HCT116 (cell line): Measurements from ENCODE around the gene KHSRP. TPM values are rescaled to one million over a fixed set of nuclear protein-coding genes. Genes with fewer than 3 reads are reported as not detected.
A peak's percentile ranks its signal among the peaks of the same experiment; 100 is the strongest.

ENCODE experiments used
- CBX3 ChIP-seq: IDR thresholded peaks from 2 replicates; pipeline ENCODE4 v1.6.1; 2012; ENCODE audit warnings: low read depth
- EGR1 ChIP-seq: IDR thresholded peaks from 2 replicates; pipeline ENCODE4 v1.6.1; 2012; ENCODE audit warnings: low read depth
- EZH2 ChIP-seq: fragments of 200-600 bp; sonication (generic); IDR thresholded peaks from 2 replicates; pipeline ENCODE4 v1.6.1; 2017; ENCODE audit warnings: antibody characterized with exemption, mixed run types
- EZH2phosphoT487 ChIP-seq: fragments of 200-600 bp; IDR thresholded peaks from 2 replicates; pipeline ENCODE4 v1.6.1; 2018; ENCODE audit warnings: antibody characterized with exemption, borderline replicate concordance
- POLR2A ChIP-seq: IDR thresholded peaks from 2 replicates; pipeline ENCODE4 v1.7.0; 2011; ENCODE audit warnings: borderline replicate concordance; ENCODE audit not compliant: insufficient read depth, insufficient read length; ENCODE audit errors: extremely low read depth
- POLR2AphosphoS5 ChIP-seq: IDR thresholded peaks from 2 replicates; pipeline ENCODE4 v1.6.1; 2011; ENCODE audit warnings: mild to moderate bottlenecking, low read depth, low read length, moderate library complexity
- RAD21 ChIP-seq: IDR thresholded peaks from 2 replicates; pipeline ENCODE4 v1.6.1; 2012; ENCODE audit warnings: low read depth, mild to moderate bottlenecking
- SIN3A ChIP-seq: IDR thresholded peaks from 2 replicates; pipeline ENCODE4 v1.6.1; 2012; ENCODE audit warnings: low read depth
- SP1 ChIP-seq: IDR thresholded peaks from 2 replicates; pipeline ENCODE4 v1.6.1; 2012; ENCODE audit warnings: low read depth
- SRF ChIP-seq: IDR thresholded peaks from 2 replicates; pipeline ENCODE4 v1.6.1; 2012; ENCODE audit warnings: low read depth
- ZNF274 ChIP-seq: fragments of 200-500 bp; sonication (Bioruptor generic); IDR thresholded peaks from 2 replicates; pipeline ENCODE4 v1.6.1; 2014; ENCODE audit warnings: mild to moderate bottlenecking, low read depth, low read length, inconsistent platforms
- total RNA-seq: library from RNA; stranded (reverse); gene quantifications from one replicate; pipeline ENCODE4 v1.2.1, GENCODE V29; 2021; ENCODE audit not compliant: unreplicated experiment
- TF ChIP-seq, protein P1 (sequence below): IDR thresholded peaks from 2 replicates; pipeline ENCODE4 v1.6.1; 2012
- TF ChIP-seq, protein P2 (sequence below), 3 experiments: fragments of 200-600 bp in 1 of 3; sonication (generic) in 1 of 3; IDR thresholded peaks in 2 of 3; conservative IDR thresholded peaks in 1 of 3; 2 replicates each; pipeline ENCODE4 v1.5.1; 2012 to 2017; ENCODE audit warnings: low read depth in 2 of 3, low read length in 2 of 3, antibody characterized with exemption in 1 of 3, borderline replicate concordance in 1 of 3, control low read depth in 1 of 3, mild to moderate bottlenecking in 1 of 3, mixed read lengths in 1 of 3, mixed run types in 1 of 3, moderate library complexity in 1 of 3; ENCODE audit not compliant: insufficient read depth in 1 of 3

Gene KHSRP
- total RNA-seq, 1 experiment from 2014 or later: 553 TPM

DNA sequence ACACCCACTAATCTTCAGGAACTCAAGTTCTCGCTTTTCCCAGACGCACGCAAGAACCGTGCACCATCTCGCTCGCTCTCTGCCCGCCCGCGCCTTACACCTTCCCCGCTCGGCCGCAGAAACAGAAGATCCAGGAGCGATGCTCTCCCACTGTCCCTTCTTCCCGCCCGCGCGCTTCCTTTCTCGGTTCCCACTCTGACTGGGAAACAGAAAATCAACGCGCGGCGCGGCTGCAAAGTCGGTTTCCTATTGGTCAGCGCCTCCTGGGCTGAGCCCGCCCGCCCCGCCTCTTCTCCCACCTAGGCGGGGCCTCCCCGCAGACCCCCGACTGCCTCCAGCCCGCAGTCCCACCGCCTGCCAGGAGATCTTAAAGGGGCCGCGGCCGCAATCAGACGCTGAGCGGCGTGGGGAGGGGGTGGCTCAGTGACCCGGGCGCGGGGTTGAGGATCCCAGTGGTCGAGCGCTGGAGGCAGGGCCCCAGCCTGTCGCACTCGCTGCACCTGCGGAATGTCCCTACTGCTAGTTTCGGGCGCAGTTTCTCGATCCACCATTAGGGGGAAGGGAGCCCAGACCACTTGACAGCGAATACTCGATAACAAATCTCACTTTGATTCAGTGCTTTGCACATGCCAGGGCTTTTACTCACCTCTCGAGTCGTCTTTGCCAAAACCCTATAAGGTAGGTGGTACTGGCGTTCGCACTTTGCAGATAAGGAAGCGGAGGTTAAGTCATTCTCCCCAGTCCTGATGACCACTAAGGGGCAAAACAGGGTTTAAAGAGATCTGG, 35.7 kb upstream of the KHSRP start (continued):
- TF ChIP-seq EZH2phosphoT487 (no peak), POLR2A (no peak), SIN3A (peak; percentile 12; the same call in 1 of the 2 replicates), SP1 (peak; percentile 87), EZH2 (no peak), CBX3 (peak; percentile 36), POLR2AphosphoS5 (0 out of 2 replicates have a peak, but pooled peaks have one; percentile 34), SRF (no peak), RAD21 (no peak), ZNF274 (no peak), EGR1 (no peak)
- TF ChIP-seq, protein P1, sequence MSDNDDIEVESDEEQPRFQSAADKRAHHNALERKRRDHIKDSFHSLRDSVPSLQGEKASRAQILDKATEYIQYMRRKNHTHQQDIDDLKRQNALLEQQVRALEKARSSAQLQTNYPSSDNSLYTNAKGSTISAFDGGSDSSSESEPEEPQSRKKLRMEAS: peak; percentile 69
- TF ChIP-seq, protein P2, sequence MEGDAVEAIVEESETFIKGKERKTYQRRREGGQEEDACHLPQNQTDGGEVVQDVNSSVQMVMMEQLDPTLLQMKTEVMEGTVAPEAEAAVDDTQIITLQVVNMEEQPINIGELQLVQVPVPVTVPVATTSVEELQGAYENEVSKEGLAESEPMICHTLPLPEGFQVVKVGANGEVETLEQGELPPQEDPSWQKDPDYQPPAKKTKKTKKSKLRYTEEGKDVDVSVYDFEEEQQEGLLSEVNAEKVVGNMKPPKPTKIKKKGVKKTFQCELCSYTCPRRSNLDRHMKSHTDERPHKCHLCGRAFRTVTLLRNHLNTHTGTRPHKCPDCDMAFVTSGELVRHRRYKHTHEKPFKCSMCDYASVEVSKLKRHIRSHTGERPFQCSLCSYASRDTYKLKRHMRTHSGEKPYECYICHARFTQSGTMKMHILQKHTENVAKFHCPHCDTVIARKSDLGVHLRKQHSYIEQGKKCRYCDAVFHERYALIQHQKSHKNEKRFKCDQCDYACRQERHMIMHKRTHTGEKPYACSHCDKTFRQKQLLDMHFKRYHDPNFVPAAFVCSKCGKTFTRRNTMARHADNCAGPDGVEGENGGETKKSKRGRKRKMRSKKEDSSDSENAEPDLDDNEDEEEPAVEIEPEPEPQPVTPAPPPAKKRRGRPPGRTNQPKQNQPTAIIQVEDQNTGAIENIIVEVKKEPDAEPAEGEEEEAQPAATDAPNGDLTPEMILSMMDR (IDR thresholded peaks at IDR 0.05 in 2 of 3, conservative IDR thresholded peaks at IDR 0.05 in 1 of 3; ENCODE audit: borderline replicate concordance in 1 of 3, insufficient read depth in 1 of 3, low read depth in 2 of 3, low read length in 2 of 3): peak in 2 of 3 experiments; percentile 48 to 61; a peak in 4 of 6 replicates
- TF ChIP-seq, all 23 proteins: peak for 8
